ENCODE data around the gene GAS2L1.

DNA sequence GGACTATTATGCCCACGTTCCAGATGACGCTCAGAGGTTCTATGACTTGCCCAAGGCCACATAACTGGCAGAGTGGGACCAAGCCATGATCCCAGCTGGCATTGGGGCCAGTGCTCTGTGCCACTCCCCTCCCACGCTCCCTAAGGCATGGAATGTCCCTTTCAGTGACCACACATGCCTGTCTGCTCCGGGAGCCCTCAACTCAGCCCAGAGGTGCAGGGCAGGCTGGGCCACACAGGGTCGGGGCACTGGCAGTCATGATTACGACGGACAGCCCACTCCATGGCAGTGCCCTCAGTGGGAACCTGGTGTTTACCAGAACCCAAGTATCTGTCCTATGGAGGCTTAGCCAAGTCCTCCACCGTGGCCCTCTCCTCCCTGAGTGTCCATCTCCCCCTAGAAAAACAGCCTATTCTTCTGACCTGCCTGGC lies 48.7 kb upstream of the GAS2L1 start:
- TF ChIP-seq POLR2A (IDR thresholded peaks at IDR 0.05; ENCODE audit: low read length) (no peak), EP300 (IDR thresholded peaks at IDR 0.05) (no peak), ZFP36 (IDR thresholded peaks at IDR 0.05; ENCODE audit: borderline replicate concordance, partially characterized antibody) (no peak), EHMT2 (IDR thresholded peaks at IDR 0.05; ENCODE audit: low read depth) (no peak), KDM1A (IDR thresholded peaks at IDR 0.05; ENCODE audit: low read depth) (no peak), BHLHE40 (IDR thresholded peaks at IDR 0.05; ENCODE audit: low read depth, low read length) (no peak), FOSL2 (IDR thresholded peaks at IDR 0.05) (no peak), FOSL2 (CRISPR knock-in tag; IDR thresholded peaks at IDR 0.05) (no peak), RARB (CRISPR knock-in tag; IDR thresholded peaks at IDR 0.05) (no peak), CHD2 (IDR thresholded peaks at IDR 0.05; ENCODE audit: low read length, partially characterized antibody) (no peak), JUN (IDR thresholded peaks at IDR 0.05) (no peak)
- TF ChIP-seq, protein P1, sequence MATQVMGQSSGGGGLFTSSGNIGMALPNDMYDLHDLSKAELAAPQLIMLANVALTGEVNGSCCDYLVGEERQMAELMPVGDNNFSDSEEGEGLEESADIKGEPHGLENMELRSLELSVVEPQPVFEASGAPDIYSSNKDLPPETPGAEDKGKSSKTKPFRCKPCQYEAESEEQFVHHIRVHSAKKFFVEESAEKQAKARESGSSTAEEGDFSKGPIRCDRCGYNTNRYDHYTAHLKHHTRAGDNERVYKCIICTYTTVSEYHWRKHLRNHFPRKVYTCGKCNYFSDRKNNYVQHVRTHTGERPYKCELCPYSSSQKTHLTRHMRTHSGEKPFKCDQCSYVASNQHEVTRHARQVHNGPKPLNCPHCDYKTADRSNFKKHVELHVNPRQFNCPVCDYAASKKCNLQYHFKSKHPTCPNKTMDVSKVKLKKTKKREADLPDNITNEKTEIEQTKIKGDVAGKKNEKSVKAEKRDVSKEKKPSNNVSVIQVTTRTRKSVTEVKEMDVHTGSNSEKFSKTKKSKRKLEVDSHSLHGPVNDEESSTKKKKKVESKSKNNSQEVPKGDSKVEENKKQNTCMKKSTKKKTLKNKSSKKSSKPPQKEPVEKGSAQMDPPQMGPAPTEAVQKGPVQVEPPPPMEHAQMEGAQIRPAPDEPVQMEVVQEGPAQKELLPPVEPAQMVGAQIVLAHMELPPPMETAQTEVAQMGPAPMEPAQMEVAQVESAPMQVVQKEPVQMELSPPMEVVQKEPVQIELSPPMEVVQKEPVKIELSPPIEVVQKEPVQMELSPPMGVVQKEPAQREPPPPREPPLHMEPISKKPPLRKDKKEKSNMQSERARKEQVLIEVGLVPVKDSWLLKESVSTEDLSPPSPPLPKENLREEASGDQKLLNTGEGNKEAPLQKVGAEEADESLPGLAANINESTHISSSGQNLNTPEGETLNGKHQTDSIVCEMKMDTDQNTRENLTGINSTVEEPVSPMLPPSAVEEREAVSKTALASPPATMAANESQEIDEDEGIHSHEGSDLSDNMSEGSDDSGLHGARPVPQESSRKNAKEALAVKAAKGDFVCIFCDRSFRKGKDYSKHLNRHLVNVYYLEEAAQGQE (IDR thresholded peaks at IDR 0.05), result no peak
- TF ChIP-seq, protein P2, sequence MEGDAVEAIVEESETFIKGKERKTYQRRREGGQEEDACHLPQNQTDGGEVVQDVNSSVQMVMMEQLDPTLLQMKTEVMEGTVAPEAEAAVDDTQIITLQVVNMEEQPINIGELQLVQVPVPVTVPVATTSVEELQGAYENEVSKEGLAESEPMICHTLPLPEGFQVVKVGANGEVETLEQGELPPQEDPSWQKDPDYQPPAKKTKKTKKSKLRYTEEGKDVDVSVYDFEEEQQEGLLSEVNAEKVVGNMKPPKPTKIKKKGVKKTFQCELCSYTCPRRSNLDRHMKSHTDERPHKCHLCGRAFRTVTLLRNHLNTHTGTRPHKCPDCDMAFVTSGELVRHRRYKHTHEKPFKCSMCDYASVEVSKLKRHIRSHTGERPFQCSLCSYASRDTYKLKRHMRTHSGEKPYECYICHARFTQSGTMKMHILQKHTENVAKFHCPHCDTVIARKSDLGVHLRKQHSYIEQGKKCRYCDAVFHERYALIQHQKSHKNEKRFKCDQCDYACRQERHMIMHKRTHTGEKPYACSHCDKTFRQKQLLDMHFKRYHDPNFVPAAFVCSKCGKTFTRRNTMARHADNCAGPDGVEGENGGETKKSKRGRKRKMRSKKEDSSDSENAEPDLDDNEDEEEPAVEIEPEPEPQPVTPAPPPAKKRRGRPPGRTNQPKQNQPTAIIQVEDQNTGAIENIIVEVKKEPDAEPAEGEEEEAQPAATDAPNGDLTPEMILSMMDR (IDR thresholded peaks at IDR 0.05), result no peak

Data from A549 (cell line).